ENCODE data around the gene EXOSC9.
"Not testable (repeated sequence)": the region's sequence is repeated elsewhere in the genome, so short reads cannot be mapped to it uniquely, and the experiment has no call there.

Gene EXOSC9, protein sequence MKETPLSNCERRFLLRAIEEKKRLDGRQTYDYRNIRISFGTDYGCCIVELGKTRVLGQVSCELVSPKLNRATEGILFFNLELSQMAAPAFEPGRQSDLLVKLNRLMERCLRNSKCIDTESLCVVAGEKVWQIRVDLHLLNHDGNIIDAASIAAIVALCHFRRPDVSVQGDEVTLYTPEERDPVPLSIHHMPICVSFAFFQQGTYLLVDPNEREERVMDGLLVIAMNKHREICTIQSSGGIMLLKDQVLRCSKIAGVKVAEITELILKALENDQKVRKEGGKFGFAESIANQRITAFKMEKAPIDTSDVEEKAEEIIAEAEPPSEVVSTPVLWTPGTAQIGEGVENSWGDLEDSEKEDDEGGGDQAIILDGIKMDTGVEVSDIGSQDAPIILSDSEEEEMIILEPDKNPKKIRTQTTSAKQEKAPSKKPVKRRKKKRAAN

GRCh38 chr4:121800961-121801714, at the start of gene EXOSC9:
Gene EXOSC9 (plus strand): TSS chr4:121801323. CDS start chr4:121801425, 102 bp downstream.
- peak; percentile 95 for DNase-seq

DNA sequence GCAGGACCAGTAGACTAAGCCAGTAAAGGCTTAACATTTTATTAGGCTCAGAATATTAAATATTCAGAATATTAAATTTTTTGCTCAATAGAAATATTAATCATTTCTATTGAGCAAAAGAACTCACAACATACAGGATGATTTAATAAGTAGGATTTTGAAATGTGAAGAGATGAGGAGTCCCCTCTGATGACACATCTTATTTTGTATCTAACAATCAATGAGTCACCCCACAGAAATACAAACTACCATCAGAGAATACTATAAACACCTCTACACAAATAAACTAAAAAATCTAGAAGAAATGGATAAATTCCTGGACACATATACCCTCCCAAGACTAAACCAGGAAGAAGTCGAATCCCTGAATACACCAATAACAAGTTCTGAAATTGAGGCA, 49.0 kb upstream of the EXOSC9 start:
- not testable (repeated sequence) for DNase-seq

DNA sequence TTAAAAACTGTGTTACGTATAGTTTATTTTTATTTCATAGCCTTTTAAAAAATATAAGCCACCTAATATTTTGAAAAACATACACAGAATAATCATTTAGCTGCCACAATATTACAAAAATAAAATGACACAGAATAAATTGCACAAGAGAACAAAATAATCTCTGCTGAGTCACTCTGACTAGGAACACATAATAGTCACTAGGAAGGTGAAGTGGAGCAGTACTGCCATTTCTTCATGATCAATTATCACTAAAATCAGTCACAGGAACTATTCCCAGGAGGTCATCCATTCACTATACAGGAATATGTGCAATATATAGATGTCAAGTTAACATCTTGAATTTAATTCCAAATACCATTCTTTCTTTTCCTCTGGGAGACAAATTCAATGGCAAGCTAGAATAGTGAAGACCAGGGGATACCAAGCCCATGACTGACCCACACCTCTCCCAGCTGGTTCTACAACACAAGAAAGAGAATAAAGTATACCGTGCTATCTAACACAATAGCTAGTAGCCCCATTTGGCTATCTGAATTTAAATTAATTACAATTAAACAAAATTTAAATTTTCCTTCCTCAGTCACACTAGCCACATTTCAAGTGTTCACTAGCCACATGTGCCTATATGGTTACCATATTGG, 42.1 kb upstream of the EXOSC9 start:
- no peak for DNase-seq

- no peak for DNase-seq
Measured at GRCh38 chr4:121760205-121760604, 40.9 kb upstream of the EXOSC9 start.

GRCh38 chr4:121764303-121764701, 36.8 kb upstream of the EXOSC9 start:
- no peak for DNase-seq

DNA sequence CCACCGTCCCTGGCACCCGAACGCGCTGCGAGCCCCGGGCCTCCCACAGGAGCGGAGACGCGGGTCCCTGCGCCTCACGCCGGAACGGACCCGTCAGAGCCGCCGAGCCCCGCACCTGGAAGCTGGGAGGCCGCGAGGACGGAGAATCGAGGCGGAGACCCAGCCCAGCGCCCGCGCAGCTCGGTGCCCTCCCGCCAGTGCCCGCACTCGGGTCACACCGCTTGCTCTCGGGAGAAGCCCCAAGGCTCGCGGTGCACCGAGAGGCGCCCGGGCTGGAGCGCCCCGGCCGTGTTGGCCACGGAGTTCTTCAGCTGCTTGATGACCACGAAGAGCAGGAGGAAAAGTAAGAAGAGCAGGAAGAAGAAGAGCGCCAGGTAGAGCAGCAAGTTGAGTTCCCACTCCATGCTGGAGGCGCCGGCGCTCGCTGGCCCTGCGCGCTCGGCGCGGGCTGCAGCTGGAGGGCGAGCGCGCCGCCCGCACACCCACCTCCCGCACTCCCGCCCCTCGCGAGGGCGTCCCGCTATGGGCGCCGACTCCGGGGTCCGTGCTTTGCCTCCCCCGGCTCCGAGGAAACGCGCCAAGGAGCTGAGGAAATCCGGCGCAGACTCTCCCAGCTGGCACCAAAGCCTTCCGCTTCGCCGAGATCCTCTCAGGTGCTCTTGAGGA, 36.3 kb upstream of the EXOSC9 start, which contains the start of gene SMIM43:
TSS of gene SMIM43 (minus strand) at position 463 of the 666 bp plus-strand sequence. CDS start at position 404, 59 bp downstream.
- no peak for DNase-seq

GRCh38 chr4:121765368-121765705, 35.8 kb upstream of the EXOSC9 start:
- DNase-seq: no peak

DNA sequence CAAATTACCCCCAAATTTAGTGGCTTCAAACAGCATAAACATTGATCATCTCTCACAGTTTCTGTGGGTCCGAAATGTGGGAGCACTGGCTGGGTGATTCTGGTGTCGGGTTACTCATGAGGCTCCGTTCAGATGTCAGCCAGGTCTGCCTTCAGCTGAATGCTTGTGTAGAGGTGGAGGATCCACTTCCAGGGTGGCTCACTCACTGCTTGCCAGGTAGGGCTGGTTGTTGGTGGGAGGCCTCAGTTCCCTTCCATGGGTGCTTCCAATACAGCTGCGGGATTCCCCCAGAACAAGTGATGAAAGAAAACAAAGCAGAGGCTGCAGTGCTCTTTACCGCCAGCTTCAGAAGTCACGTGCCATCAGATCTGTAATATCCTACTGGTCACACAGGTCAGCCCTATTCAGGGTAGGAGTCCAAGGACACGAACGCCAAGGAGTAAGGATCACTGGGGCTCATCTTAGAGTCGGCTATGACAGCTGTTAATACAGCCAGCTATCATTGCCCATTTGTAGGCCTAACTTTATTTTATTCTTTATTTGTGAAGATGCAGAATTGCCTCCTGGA, 35.1 kb upstream of the EXOSC9 start:
- no peak for DNase-seq

DNA sequence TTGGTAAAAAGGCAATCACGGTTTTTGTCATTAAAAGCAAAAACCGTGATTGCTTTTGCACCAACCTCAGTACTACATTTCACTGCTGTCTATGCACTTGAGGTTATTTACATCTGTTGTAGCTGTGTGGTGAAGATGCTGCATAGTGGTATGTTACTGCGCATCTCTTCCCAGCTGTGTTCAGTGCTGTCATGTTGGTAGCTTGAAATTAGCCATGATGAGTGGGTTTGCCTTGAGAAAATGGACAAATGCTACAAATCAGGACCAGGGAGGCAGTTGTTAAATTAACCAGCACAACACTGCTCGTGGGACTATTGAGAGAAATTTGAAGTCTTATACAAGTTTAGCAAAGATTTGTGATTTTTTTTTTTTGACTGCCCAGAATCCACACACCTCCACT, 34.0 kb upstream of the EXOSC9 start:
- no peak for DNase-seq

DNA sequence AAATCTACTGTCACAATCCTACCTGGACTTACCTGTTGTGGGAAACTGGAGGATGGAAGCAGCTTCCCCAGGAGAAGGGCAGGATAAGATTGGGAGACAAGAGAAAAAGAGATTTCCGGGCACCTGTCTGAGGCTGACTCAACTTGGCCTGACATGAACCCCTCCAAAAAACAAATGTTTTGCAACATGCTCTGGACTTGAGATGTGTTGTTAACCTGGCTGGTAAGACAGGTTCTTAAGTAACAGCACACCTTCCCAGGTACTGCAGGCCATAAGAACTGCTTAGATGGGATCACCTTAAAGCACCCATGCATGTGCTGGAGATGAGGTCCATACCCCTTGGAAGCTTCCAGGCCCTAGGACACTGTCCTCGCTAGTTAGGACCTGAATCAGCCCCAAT, 31.8 kb upstream of the EXOSC9 start:
- DNase-seq: no peak

DNA sequence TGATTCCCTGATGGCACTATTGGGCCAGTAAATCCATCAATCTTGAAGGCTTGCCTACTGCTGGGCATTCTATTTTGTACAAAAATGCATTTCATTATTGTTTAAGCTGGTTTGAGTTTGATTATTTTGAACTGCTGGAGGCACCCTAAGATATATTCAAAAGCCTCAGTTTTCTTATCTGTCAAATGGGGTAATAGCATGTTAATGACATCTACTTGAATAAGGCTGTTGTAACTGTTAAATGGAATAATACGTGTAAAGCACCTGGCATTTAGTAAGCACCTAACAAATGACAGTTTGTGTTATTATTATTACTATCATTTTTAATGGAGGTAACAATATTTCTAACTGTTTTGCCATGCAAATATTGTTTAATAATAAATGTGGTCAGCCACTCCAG, 29.3 kb upstream of the EXOSC9 start:
- DNase-seq: no peak

DNA sequence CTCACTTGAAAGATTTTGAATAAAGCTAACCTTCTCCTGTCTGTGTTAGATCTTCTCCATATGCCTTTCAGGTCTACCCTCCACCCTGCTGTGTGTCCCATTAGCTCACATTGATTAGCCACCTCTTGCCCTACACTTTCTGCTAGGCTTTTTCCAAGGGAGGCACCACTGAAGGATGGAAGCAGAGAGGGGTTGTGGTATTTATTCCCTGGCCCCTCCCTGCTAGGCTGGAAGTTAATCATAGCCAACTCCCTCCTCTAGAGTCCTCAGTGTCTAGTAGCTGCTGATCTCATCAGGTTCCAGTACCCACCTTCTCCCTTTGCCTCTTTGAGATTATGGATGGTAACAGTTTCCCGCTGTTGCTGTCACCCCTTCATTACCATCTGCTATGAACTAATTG, 27.2 kb upstream of the EXOSC9 start:
- no peak for DNase-seq

DNA sequence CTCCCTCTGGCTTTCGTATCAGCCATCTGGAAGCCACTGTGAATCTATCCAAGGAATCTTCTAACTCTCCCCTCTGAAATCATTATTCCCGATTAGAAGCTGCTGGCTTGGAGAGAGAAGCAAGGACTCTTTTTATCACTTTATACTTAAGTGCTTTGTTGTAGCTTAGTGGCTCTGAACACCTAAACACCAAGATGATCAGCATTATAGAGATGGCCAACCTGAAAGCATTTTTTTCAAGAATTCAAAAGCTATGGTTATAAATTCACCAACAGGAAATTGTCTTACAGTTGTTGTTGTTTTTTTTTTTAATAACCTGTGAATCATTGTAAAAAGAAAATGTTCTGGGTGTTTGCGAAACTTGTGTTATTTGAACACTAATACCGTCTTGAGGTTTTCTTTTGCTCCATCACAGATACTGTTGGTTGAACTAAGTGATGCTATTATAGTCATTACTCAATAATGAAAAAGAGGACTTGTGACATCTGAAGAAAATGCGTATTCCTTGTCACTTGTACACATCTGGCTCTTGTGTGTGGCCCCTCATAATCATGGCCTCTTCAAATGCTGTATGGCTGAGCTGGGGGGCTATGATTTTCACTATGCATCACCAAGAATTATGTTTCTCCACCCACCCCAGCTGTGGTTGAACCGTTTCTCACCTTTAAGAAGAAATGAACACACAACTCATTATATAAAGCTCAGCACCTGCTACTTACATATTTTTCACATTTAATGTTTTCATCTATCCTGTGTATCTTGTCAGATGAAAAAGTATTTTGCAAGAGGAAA, 24.3 kb upstream of the EXOSC9 start:
- no peak for DNase-seq

DNA sequence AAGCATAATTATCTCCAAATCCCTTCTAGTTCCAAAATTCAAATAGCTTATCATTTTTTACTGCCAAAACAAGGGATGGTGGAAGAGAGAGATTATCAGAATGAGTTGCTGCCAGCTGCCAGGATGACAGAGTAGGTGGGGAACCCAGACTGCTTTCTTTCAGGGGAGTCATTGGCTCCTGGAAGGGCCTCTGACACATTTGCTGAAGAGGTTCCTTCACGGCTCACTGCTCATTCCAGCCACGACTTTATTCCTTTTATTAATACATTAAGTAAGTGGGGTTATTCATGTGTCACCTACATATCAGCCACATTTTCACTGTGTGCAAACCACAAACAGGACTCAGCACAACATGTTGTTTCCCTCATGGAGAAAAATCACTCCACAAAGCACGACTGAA, 23.5 kb upstream of the EXOSC9 start:
- DNase-seq: no peak

DNA sequence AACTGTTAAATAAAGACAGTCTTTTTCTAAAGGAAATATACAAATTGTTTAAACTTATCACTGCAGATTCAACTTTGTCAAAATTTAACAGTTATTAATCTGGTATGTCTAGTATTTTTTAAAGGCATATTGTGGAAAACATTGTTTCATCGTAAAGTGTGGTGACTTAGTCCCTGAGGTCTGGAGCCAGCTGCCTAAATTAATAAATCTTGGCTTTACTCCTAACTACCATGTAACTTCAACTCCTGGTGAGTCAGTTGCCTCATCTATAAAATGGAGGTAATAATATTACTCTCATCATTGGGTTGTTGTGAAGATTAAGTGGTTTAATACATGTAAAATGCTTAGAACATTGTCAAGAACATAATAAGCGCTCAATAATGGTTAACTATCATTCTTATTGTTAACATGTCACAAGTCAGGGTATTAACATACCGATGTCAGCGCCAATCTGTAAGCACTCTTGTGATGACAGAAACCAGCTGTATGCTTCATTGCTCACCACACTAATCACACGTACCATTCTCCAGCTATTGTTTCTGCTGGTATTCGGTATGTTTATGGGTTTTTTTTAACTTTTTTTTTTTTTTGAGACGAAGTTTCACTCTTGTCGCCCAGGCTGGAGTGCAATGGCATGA, 22.0 kb upstream of the EXOSC9 start:
- DNase-seq: no peak

GRCh38 chr4:121783210-121783609, 17.9 kb upstream of the EXOSC9 start:
- DNase-seq: no peak

GRCh38 chr4:121784401-121784800, 16.7 kb upstream of the EXOSC9 start:
- no peak for DNase-seq

GRCh38 chr4:121784975-121785374, 16.1 kb upstream of the EXOSC9 start:
- no peak for DNase-seq

GRCh38 chr4:121785479-121785878, 15.6 kb upstream of the EXOSC9 start:
- DNase-seq: no peak

DNA sequence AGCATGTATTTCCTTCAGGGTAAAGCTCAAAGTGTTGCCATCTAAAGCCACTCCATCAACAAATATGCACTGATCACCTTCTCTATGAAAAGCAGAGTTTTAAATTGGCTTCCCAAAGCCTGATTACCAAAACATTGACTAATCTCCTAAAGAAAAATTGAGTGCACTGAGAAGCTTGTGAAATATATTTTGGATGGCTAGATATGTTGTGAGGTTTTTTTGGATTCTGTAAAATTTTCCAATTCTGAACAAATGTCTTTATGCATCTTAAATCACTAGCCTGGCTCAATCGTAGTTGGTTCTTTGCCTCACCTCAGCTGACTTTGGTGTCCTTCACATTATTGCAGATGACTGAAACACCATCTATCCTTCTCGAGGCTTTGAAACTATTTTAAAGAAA, 14.9 kb upstream of the EXOSC9 start:
- no peak for DNase-seq

DNA sequence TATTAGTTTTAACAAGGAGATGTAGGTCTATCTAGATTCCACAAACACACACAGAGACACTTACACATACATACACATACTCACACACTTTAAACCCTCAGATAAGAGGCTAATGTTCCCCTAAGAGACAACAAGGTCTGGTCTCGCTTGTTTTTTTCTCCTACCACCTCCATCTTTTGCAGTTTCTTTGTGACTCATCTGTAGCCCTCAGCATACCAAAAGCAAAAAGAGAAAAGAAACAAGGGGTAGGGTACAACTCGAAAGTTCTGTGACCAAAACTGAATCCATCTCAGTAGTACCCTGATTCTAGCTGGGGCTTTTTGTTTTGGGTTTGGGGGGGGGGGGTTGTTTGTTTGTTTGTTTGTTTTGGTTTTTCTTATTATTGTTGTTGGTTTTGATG, 12.2 kb upstream of the EXOSC9 start:
- no peak for DNase-seq
